IPS DF 6.9 (cell line): ENCODE results near the gene FAM20C.

Experiments
- DNase-seq: peaks from one replicate; pipeline ENCODE4 v3.0.0-alpha.2; 2013; ENCODE audit warnings: low read depth, low spot score
- H3K27ac ChIP-seq: one replicate; pipeline ENCODE4 v1.5.1; 2013; ENCODE audit warnings: low read length, control low read depth
- H3K27me3 ChIP-seq: 2 replicates; pipeline ENCODE4 v1.6.1; 2013; ENCODE audit warnings: mild to moderate bottlenecking, low read length; ENCODE audit not compliant: control insufficient read depth, insufficient read depth
- H3K36me3 ChIP-seq: 2 replicates; pipeline ENCODE4 v1.6.1; 2013; ENCODE audit warnings: low read length; ENCODE audit not compliant: control insufficient read depth, insufficient read depth
- H3K4me1 ChIP-seq: 2 replicates; pipeline ENCODE4 v1.6.1; 2013; ENCODE audit warnings: low read length; ENCODE audit not compliant: control insufficient read depth, insufficient read depth
- H3K4me3 ChIP-seq: 2 replicates; pipeline ENCODE4 v1.5.1; 2013; ENCODE audit warnings: mild to moderate bottlenecking, low read length
- H3K9me3 ChIP-seq: 2 replicates; pipeline ENCODE4 v1.6.1; 2013; ENCODE audit warnings: low read length, inconsistent platforms; ENCODE audit not compliant: control insufficient read depth, insufficient read depth
- WGBS: extraction: QIAGEN DNeasy Blood & Tissue Kit; methylation state at CpG from one replicate; pipeline ENCODE4 v1.1.7; 2013; ENCODE audit warnings: mixed read lengths, missing lambda C conversion rate; ENCODE audit not compliant: insufficient read length, insufficient coverage; 5-methylcytosine and 5-hydroxymethylcytosine counted together

The FAM20C gene

DNA sequence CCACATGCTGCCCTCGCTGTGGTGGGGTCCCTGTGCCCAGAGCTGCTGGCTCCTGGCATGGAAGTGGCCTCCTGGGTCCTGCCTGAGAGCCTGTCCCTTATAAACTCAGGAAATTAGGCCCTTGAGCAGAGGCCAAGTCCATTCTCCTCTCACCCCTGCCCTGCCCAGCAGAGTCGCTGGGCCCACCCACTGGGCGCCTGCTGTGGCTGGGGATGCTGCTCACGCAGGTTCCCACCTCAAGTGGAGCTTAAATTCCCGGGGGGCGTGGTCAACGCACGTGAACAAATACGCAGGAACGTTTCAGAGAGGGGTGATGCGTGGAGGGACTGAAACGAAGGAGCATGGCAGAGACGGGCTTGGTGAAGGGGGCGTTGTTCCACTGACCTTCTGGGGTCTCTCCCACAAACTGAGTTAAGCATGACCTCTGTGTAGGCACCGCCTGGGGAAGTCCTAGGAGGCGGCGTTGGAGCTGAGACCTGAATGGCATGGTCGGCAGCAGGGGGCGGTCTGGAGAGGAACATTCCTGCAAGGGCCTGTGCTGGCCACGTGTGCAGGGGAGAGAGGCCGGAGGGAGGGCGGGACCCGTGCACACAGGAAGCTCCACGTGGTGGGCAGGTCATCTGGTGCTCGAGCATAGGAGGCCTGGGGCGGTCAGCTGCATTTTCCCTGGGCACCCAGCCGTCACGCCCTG lies 27.9 kb downstream of the FAM20C start:
- Histone ChIP-seq H3K9me3 (no peaks in the 10 kb centered on the region), H3K27ac (no peak overlapping the region), H3K4me1 (no peaks in the 10 kb centered on the region; the same call in 1 of the 2 replicates), H3K27me3 (no peaks in the 10 kb centered on the region), H3K36me3 (peaks cover 3% of the 10 kb centered on the region; the same call in 1 of the 2 replicates), H3K4me3 (no peak overlapping the region)
- no CpG with 5 or more reads among the region's 28 CpGs for WGBS
- no peak for DNase-seq

DNA sequence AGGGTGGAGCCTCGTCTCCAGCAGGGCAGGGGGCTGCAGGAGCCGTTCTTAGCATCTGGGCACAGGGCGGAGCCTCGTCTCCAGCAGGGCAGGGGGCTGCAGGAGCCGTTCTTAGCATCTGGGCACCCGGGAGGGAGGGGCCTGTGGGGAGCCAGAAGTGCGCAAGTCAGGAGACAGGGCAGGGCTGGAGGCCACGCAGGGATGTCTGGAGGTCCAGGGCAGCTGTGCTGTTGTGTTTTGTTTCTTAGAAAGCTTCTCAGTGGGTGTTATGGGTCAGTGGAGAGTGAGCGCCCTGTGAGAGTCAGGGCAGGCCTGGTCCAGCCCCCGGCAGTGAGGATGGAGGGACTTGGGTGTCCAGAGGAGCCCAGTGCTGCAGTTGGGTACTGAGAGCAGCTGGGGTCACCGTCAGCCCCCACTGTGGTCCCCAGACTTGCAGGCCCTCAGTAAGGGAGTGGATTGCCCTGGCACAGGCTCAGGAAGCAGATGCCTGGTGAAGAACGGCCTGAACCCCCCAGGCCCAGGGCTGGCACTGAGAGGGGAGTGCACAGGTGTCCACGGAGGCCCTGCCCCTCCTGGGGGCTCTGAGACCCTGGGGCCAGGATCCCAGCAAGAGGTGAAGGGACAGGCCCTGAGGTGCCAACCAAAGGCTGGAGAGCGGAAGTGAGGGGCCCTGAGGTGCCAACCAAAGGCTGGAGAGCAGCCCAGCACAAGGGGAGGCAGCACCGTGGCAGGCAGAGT lies 29.8 kb downstream of the FAM20C start:
- no CpG with 5 or more reads among the region's 15 CpGs for WGBS
- Histone ChIP-seq H3K4me3 (no peak overlapping the region), H3K27me3 (no peaks in the 10 kb centered on the region), H3K4me1 (no peaks in the 10 kb centered on the region; the same call in 1 of the 2 replicates), H3K27ac (no peak overlapping the region), H3K9me3 (no peaks in the 10 kb centered on the region), H3K36me3 (peaks cover 3% of the 10 kb centered on the region; the same call in 1 of the 2 replicates)
- no peak for DNase-seq

DNA sequence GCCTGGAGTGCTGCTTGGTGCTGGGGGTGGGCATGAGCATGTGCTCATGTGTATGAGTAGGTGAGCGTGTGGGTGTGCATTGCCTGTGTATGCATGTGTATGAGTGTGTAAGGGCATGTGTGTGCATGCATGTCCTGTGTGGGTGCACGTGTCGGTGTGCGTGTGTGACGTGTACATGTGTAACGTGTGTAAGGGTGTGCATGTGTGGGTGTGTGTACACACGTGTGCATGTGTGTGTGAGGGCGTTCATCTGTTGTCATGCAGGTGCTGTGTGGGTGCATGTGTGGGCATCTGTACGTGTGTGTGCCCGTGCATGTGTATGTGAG lies 30.3 kb downstream of the FAM20C start:
- Histone ChIP-seq H3K9me3 (no peaks in the 10 kb centered on the region), H3K27me3 (no peaks in the 10 kb centered on the region), H3K4me1 (no peaks in the 10 kb centered on the region; the same call in 1 of the 2 replicates), H3K4me3 (no peak overlapping the region), H3K36me3 (peaks cover 3% of the 10 kb centered on the region; the same call in 1 of the 2 replicates), H3K27ac (no peak overlapping the region)
- no CpG with 5 or more reads among the region's 10 CpGs for WGBS
- no peak for DNase-seq

DNA sequence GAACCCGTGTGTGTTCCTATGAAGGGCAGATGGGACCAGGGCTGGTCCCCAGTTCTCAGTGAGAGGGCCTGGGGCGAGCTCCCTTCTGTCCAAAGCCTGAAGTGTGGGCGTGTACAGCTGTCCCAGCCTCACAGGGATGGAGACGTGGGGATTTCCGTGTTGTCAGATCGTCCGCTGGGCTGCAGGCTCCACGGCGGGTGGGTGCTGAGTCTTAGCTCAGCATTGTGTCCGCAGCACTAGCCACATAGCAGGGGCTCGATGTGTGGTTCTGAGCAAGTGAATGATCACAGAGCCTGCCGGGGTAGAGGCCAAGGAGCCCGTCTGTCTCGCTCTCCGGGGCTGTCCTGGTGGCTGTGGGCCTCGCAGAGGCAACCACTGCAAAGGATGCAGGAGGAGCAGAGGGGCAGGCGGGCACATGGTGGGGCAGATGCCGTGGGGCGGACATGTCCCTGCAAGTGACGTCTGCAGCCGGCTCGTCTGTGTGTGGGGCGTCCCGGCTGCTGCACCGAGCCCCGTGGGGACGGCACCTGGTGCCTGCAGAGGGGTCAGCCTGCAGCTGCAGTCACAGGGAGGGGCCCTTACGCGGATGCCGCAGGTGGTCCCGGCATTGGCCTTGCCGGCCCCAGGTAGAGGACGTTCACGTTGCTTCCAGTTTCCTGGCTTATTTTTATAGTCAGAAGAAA lies 30.9 kb downstream of the FAM20C start:
- H3K4me1 ChIP-seq = no peaks in the 10 kb centered on the region; the same call in 1 of the 2 replicates
- DNase-seq = no peak
- no peaks in the 10 kb centered on the region for H3K27me3 ChIP-seq
- no CpG with 5 or more reads among the region's 34 CpGs for WGBS
- H3K27ac ChIP-seq = no peak overlapping the region
- H3K4me3 ChIP-seq = no peak overlapping the region
- H3K36me3 ChIP-seq = peaks cover 2% of the 10 kb centered on the region; the same call in 1 of the 2 replicates
- H3K9me3 ChIP-seq = no peaks in the 10 kb centered on the region

DNA sequence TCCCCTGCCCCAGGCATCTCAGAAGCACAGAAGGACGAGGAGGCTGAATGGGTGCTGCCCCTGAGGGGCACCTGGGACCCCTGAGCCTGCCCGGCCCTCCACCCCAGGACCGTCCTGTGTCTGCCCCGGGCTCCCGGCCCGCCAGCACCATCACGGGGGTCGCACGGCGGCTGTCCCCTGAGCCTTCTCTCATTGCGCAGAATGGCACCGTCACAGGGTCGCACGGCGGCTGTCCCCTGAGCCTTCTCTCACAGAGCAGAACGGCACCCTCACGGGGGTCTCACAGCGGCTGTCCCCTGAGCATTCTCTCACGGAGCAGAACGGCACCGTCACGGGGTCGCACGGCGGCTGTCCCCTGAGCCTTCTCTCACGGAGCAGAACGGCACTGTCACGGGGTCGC lies 31.5 kb downstream of the FAM20C start:
- no peak overlapping the region for H3K27ac ChIP-seq
- H3K9me3 ChIP-seq = no peaks in the 10 kb centered on the region
- WGBS = no CpG with 5 or more reads among the region's 29 CpGs
- H3K36me3 ChIP-seq = no peaks in the 10 kb centered on the region
- no peaks in the 10 kb centered on the region for H3K27me3 ChIP-seq
- no peak for DNase-seq
- no peak overlapping the region for H3K4me3 ChIP-seq
- H3K4me1 ChIP-seq = no peaks in the 10 kb centered on the region; the same call in 1 of the 2 replicates

DNA sequence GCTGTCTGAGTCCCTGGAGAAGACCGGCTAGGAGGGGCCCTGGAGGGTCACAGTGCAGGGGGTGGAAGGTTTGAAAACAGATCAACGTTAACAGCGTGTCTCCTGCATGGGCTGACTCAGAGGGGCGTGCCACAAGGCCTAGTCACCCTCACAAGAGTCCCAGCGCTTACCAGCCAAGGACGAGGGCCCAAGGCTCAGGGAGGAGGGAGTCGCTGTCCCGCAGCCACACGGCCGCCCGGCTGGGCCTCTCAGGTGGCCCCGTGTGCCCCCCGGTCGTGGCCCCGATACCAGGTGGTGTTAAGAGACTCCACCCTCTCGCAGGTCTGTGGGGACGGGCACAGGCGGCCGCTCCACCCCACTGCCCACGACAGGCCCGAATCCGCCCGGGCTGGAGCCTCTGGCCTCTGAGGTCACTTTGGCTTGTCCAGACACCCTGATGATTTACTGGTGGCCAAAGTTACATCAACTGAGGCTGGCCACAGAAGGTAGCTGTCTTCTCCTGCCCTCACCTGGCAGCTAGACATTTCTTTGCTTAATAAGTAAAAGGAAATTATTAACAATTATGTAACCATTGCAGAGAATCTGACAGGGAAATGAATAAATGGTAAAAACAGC lies 34.0 kb downstream of the FAM20C start:
- no peaks in the 10 kb centered on the region for H3K36me3 ChIP-seq
- H3K27ac ChIP-seq = no peak overlapping the region
- no peak for DNase-seq
- no peaks in the 10 kb centered on the region; the same call in 1 of the 2 replicates for H3K4me1 ChIP-seq
- no peaks in the 10 kb centered on the region for H3K9me3 ChIP-seq
- no peak overlapping the region for H3K4me3 ChIP-seq
- H3K27me3 ChIP-seq = no peaks in the 10 kb centered on the region
- WGBS = no CpG with 5 or more reads among the region's 23 CpGs

DNA sequence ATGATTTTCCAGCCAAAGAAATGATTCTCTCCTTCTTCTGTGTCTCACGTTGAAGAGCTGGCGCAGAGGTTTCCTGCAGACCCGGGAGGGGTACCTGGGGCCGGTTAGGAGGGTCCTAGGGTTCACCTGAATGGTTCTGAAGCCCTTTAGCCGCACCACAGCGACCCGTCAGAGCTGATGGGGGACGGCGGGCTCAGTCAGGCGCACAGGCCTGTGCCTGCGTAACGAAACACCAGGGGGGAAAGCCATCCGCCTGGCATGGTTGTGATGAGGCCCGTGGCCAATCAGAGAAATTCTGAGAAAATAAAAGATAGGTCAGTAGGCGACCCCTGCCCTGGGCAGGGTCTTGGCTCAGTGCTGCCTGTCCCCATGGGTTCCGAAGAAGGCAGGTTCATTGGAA lies 35.6 kb downstream of the FAM20C start:
- no peaks in the 10 kb centered on the region for H3K27me3 ChIP-seq
- no peak overlapping the region for H3K4me3 ChIP-seq
- no peaks in the 10 kb centered on the region for H3K9me3 ChIP-seq
- no peak overlapping the region for H3K27ac ChIP-seq
- no peak for DNase-seq
- no CpG with 5 or more reads among the region's 16 CpGs for WGBS
- H3K36me3 ChIP-seq = no peaks in the 10 kb centered on the region
- H3K4me1 ChIP-seq = no peaks in the 10 kb centered on the region; the same call in 1 of the 2 replicates

DNA sequence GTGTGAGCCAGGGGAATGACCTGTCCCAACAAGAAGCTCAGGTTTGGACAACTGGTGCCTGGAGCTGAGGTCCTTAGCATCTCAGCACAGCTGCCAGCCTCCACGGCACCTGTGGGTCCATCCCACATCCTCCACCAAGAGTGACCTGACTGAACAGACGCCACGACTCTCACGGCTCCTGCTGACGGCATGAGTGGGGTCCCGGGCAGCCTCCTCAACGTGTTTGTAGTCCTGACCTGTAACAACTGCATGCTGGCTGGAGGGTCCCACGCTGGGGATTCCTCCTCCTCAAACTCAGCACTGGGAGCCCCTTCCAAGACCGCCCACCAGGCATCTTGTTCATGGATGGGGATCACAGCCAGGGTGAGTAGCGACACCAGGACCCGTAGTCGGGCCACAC lies 36.2 kb downstream of the FAM20C start:
- no peak overlapping the region for H3K27ac ChIP-seq
- DNase-seq = no peak
- no peaks in the 10 kb centered on the region; the same call in 1 of the 2 replicates for H3K36me3 ChIP-seq
- no peaks in the 10 kb centered on the region for H3K27me3 ChIP-seq
- H3K4me1 ChIP-seq = no peaks in the 10 kb centered on the region; the same call in 1 of the 2 replicates
- no peaks in the 10 kb centered on the region for H3K9me3 ChIP-seq
- WGBS = no CpG with 5 or more reads among the region's 12 CpGs
- no peak overlapping the region for H3K4me3 ChIP-seq

DNA sequence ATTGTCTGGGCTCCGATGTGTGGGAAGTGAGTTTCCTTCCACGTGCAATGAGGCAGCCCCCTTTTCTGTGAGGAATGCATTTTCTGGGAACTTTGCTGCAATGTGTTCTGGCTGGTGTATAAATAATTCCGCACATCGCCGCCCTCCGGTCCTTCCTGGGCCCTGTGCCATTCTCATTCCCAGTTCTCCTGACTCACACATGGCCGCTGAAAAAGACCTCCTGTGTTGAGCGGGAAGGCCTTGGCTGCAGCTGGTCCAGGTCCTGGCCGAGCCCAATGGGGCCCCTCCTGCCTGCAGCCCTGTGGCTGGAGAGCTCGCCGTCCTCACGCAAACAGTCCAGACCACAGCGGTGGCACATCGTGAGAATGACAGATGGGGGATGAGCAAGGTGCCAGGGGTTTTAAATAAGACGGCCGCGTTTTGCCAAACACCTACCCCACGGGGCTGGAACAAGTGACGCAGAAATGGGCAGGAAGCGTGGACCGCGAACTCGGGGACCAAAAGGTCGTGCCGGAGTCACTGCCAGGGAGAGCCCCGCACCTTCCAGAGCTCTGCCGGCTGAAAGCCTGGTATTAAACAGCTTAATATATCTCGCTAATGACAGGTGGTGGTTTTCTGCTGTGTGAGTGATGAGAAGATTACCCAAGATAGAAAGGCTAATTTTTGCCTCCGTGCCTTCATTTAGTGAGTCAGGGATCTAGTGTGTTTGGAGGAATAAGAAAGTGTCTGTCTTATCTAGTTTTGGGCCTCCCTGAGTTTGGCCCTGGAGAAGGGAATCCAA lies 37.0 kb downstream of the FAM20C start:
- no peak overlapping the region for H3K4me3 ChIP-seq
- WGBS = no CpG with 5 or more reads among the region's 29 CpGs
- DNase-seq = no peak
- H3K27ac ChIP-seq = no peak overlapping the region
- H3K36me3 ChIP-seq = no peaks in the 10 kb centered on the region; the same call in 1 of the 2 replicates
- no peaks in the 10 kb centered on the region; the same call in 1 of the 2 replicates for H3K4me1 ChIP-seq
- H3K9me3 ChIP-seq = no peaks in the 10 kb centered on the region
- H3K27me3 ChIP-seq = no peaks in the 10 kb centered on the region
